Caco-2 (cell line): ENCODE data around the gene MBOAT7. TPM values are rescaled to one million over a fixed set of nuclear protein-coding genes. Genes with fewer than 3 reads are reported as not detected.
"Not testable (repeated sequence)": the region's sequence is repeated elsewhere in the genome, so short reads cannot be mapped to it uniquely, and the experiment has no call there.

Source experiments
- BruUV-seq: library from RNA; stranded (reverse); fragments of 400-500 nt; replicated peaks from 2 replicates; lab custom pipeline; 2021; lab: Mats Ljungman, UMichigan
- CTCF ChIA-PET: fragments of 300-600 bp; sonication (Branson Sonifier 250); formaldehyde crosslinking; loops from one replicate; lab custom pipeline; 2022; ENCODE audit warnings: antibody characterized with exemption; lab: Charles Lee
- POLR2A ChIA-PET: fragments of 300-600 bp; sonication (Branson Sonifier 250); formaldehyde crosslinking; loops from one replicate; lab custom pipeline; 2022; ENCODE audit warnings: antibody characterized with exemption; lab: Charles Lee
- DNase-seq, 2 experiments: peaks; one replicate each; pipeline versions ENCODE4 v3.0.0 to v3.0.0-alpha.2; 2020 to 2022
- H3K27me3 ChIP-seq: replicated peaks from 2 replicates; pipeline ENCODE4 v1.6.0; 2011; ENCODE audit warnings: low read length; ENCODE audit not compliant: control insufficient read depth, insufficient read depth
- H3K36me3 ChIP-seq: 2 replicates; pipeline ENCODE4 v1.5.1; 2011; ENCODE audit warnings: low read length; ENCODE audit not compliant: control insufficient read depth, insufficient read depth
- H3K4me1 ChIP-seq: fragments of 250-450 bp; sonication (Bioruptor Pico); 2 replicates; pipeline ENCODE4 v1.5.1; 2020; ENCODE audit warnings: mild to moderate bottlenecking
- H3K4me3 ChIP-seq: 2 replicates; pipeline ENCODE4 v1.5.1; 2011; ENCODE audit warnings: low read depth, mild to moderate bottlenecking, control low read depth, low read length
- H3K9me3 ChIP-seq: fragments of 250-450 bp; sonication (Bioruptor Pico); 2 replicates; pipeline ENCODE4 v1.5.1; 2020; ENCODE audit warnings: mild to moderate bottlenecking, moderate library complexity
- H3K27ac Mint-ChIP-seq: one replicate; pipeline ENCODE4 v1.8.0; 2022; ENCODE audit warnings: mixed read lengths; ENCODE audit not compliant: unreplicated experiment
- H3K27me3 Mint-ChIP-seq: one replicate; pipeline ENCODE4 v1.8.0; 2022; ENCODE audit warnings: mixed read lengths; ENCODE audit not compliant: insufficient read depth, unreplicated experiment
- H3K36me3 Mint-ChIP-seq: one replicate; pipeline ENCODE4 v1.8.0; 2022; ENCODE audit warnings: mild to moderate bottlenecking, mixed read lengths; ENCODE audit not compliant: insufficient read depth, unreplicated experiment
- H3K4me1 Mint-ChIP-seq: one replicate; pipeline ENCODE4 v1.8.0; 2022; ENCODE audit warnings: low read depth, mixed read lengths; ENCODE audit not compliant: unreplicated experiment
- H3K4me3 Mint-ChIP-seq: one replicate; pipeline ENCODE4 v1.8.0; 2022; ENCODE audit warnings: mild to moderate bottlenecking, moderate library complexity, mixed read lengths; ENCODE audit not compliant: unreplicated experiment
- H3K9me3 Mint-ChIP-seq: one replicate; pipeline ENCODE4 v1.8.0; 2022; ENCODE audit warnings: mixed read lengths; ENCODE audit not compliant: unreplicated experiment
- intact Hi-C: fragments of 100-400 bp; cut with micrococcal nuclease; formaldehyde crosslinking; loops from one replicate; pipeline ENCODE4 v1.10.0; 2022; ENCODE audit not compliant: unreplicated experiment
- total RNA-seq: library from RNA; stranded (reverse); gene quantifications from 2 replicates; pipeline ENCODE4 v1.2.3, GENCODE V29; 2022
- TF ChIP-seq, protein P1 (sequence below), 2 experiments: fragments of 200-600 bp in 1 of 2; IDR thresholded peaks; 1 replicate in 1 of 2; 2 replicates in 1 of 2; pipeline versions ENCODE4 v1.5.1 to v1.8.0; 2011 to 2022; ENCODE audit warnings: antibody characterized with exemption in 1 of 2, control low read depth in 1 of 2, inconsistent platforms in 1 of 2, low read depth in 1 of 2, low read length in 1 of 2, mild to moderate bottlenecking in 1 of 2, moderate library complexity in 1 of 2; ENCODE audit not compliant: insufficient read depth in 1 of 2, severe bottlenecking in 1 of 2, unreplicated experiment in 1 of 2

The MBOAT7 gene
- total RNA-seq, 1 experiment from 2014 or later, result 137 TPM

- POLR2A ChIA-PET, result no interaction called here
- H3K4me3 ChIP-seq, result no peak overlapping the region
- intact Hi-C loops, result no loop called here
- H3K36me3 Mint-ChIP-seq, result peaks cover 46% of the 10 kb centered on the region
- no peaks in the 10 kb centered on the region for H3K4me1 ChIP-seq
- no peaks in the 10 kb centered on the region for H3K27me3 ChIP-seq
- no peaks in the 10 kb centered on the region for H3K9me3 ChIP-seq
- no peak overlapping the region for H3K4me3 Mint-ChIP-seq
- H3K4me1 Mint-ChIP-seq, result no peaks in the 10 kb centered on the region
- H3K9me3 Mint-ChIP-seq, result no peaks in the 10 kb centered on the region
- CTCF ChIA-PET, result no interaction called here
- TF ChIP-seq, protein P1, sequence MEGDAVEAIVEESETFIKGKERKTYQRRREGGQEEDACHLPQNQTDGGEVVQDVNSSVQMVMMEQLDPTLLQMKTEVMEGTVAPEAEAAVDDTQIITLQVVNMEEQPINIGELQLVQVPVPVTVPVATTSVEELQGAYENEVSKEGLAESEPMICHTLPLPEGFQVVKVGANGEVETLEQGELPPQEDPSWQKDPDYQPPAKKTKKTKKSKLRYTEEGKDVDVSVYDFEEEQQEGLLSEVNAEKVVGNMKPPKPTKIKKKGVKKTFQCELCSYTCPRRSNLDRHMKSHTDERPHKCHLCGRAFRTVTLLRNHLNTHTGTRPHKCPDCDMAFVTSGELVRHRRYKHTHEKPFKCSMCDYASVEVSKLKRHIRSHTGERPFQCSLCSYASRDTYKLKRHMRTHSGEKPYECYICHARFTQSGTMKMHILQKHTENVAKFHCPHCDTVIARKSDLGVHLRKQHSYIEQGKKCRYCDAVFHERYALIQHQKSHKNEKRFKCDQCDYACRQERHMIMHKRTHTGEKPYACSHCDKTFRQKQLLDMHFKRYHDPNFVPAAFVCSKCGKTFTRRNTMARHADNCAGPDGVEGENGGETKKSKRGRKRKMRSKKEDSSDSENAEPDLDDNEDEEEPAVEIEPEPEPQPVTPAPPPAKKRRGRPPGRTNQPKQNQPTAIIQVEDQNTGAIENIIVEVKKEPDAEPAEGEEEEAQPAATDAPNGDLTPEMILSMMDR (IDR thresholded peaks at IDR 0.05; ENCODE audit: insufficient read depth in 1 of 2, low read depth in 1 of 2, low read length in 1 of 2, severe bottlenecking in 1 of 2, unreplicated experiment in 1 of 2), result no peak
- no peaks in the 10 kb centered on the region for H3K27me3 Mint-ChIP-seq
- no peaks in the 10 kb centered on the region for H3K36me3 ChIP-seq
- no TSS peak for BruUV-seq
- no peak overlapping the region for H3K27ac Mint-ChIP-seq
- DNase-seq, result peak in 1 of 2 experiments; percentile 17
These were observed 29.7 kb upstream of the MBOAT7 start for GRCh38 chr19:54218960-54219661.

DNA sequence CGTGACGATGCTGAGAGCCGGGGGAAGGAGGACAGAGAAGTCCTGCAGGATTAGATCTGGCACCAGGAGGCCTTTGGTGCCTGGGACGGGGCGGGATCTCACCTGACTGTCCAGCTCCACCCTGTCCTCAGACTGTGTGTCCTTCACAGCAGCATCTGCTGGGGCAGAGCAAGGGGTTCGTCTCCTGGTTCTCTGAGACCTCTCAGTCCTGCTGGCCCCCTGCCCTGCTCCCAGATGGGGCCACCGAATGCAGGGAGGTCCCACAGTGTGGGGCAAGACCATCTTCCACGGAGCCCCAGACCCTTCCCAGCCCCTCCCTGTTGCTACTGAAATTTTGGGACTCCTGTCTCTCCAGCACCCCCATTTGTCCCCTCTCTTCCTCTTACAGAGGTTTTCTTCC lies 28.9 kb upstream of the MBOAT7 start:
- ChIA-PET POLR2A (no interaction called here), CTCF (no interaction called here)
- Mint-ChIP-seq H3K36me3 (peaks cover 48% of the 10 kb centered on the region), H3K9me3 (no peaks in the 10 kb centered on the region), H3K4me1 (no peaks in the 10 kb centered on the region), H3K27ac (no peak overlapping the region), H3K27me3 (no peaks in the 10 kb centered on the region), H3K4me3 (no peak overlapping the region)
- no TSS peak for BruUV-seq
- intact Hi-C loops, result no loop called here
- no peaks in the 10 kb centered on the region for H3K36me3 ChIP-seq
- DNase-seq, result no peak
- TF ChIP-seq, protein P1 (IDR thresholded peaks at IDR 0.05; ENCODE audit: insufficient read depth in 1 of 2, low read depth in 1 of 2, low read length in 1 of 2, severe bottlenecking in 1 of 2, unreplicated experiment in 1 of 2), result no peak
- no peak overlapping the region for H3K4me3 ChIP-seq
- no peaks in the 10 kb centered on the region for H3K27me3 ChIP-seq
- no peaks in the 10 kb centered on the region for H3K9me3 ChIP-seq
- no peaks in the 10 kb centered on the region for H3K4me1 ChIP-seq

- H3K4me3 Mint-ChIP-seq, H3K9me3 Mint-ChIP-seq, H3K36me3 ChIP-seq, POLR2A ChIA-PET, DNase-seq, H3K4me3 ChIP-seq, H3K27me3 ChIP-seq, H3K4me1 ChIP-seq, H3K27ac Mint-ChIP-seq, intact Hi-C loops, BruUV-seq, H3K9me3 ChIP-seq, CTCF ChIA-PET, H3K27me3 Mint-ChIP-seq, H3K4me1 Mint-ChIP-seq: not testable (repeated sequence)
- H3K36me3 Mint-ChIP-seq, result peaks cover 51% of the 10 kb centered on the region
These were observed 28.3 kb upstream of the MBOAT7 start for GRCh38 chr19:54217517-54218247.
